Breast epithelium (tissue), 3 donors: ENCODE data around the gene CLEC2B.

ENCODE experiments used
- CTCF ChIP-seq, 3 donors: fragments of 450-650 bp; IDR thresholded peaks; one replicate each; pipeline ENCODE4 v1.5.1; 2016 to 2017; ENCODE audit warnings: antibody characterized with exemption in 3 of 3, mild to moderate bottlenecking in 3 of 3, moderate library complexity in 3 of 3
- POLR2A ChIP-seq: fragments of 450-650 bp; IDR thresholded peaks from one replicate; pipeline ENCODE4 v1.6.1; 2016; ENCODE audit warnings: antibody characterized with exemption, mild to moderate bottlenecking, moderate library complexity
- POLR2AphosphoS5 ChIP-seq, 3 donors: sonication (generic); formaldehyde crosslinking; IDR thresholded peaks; one replicate each; pipeline ENCODE4 v1.6.1; 2017; ENCODE audit warnings: antibody characterized with exemption in 3 of 3

GRCh38 chr12:9806714-9807113 lies 62.4 kb downstream of the CLEC2B start:
- TF ChIP-seq POLR2A, result no peak
- no peak for TF ChIP-seq CTCF (IDR thresholded peaks at IDR 0.05)
- TF ChIP-seq POLR2AphosphoS5 (IDR thresholded peaks at IDR 0.05), result no peak
